ENCODE data around the gene PODXL2. TPM values are rescaled to one million over a fixed set of nuclear protein-coding genes. Genes with fewer than 3 reads are reported as not detected.
A peak's percentile ranks its signal among the peaks of the same experiment; 100 is the strongest.

Gene PODXL2
- total RNA-seq, 4 donors from 2014 or later = 2.1 to 5.5 (median 4.4) TPM

GRCh38 chr3:127622772-127623576 is 6.0 kb upstream of the PODXL2 start:
- no peaks in the 10 kb centered on the region for H3K9me3 ChIP-seq
- no peak overlapping the region for H3K27ac ChIP-seq
- 79 to 97% methylated on average over 5 to 7 of the region's 8 CpGs for WGBS, 2 donors
- intact Hi-C loops (cut with DNase I) = no loop called here
- TF ChIP-seq POLR2A (IDR thresholded peaks at IDR 0.05) = no peak
- H3K27me3 ChIP-seq = peaks cover 0 to 3% (median 0%) of the 10 kb centered on the region in 4 donors
- peaks cover 0 to 41% (median 0%) of the 10 kb centered on the region in 3 donors for H3K36me3 ChIP-seq
- no peaks in the 10 kb centered on the region for H3K4me1 ChIP-seq
- no peak overlapping the region for H3K4me3 ChIP-seq
- no peak for DNase-seq

- intact Hi-C loops (cut with DNase I) = no loop called here
- TF ChIP-seq CTCF (IDR thresholded peaks at IDR 0.05) = no peak
- no peak for TF ChIP-seq POLR2A (IDR thresholded peaks at IDR 0.05)
These were observed 4.9 kb upstream of the PODXL2 start for GRCh38 chr3:127624063-127624462.

GRCh38 chr3:127625821-127626220 is 3.2 kb upstream of the PODXL2 start:
- TF ChIP-seq POLR2A (IDR thresholded peaks at IDR 0.05) = no peak
- no peak for TF ChIP-seq CTCF (IDR thresholded peaks at IDR 0.05)
- H3K4me3 ChIP-seq = no peak overlapping the region
- no peak overlapping the region for H3K27ac ChIP-seq
- peaks cover 11 to 14% (median 13%) of the 10 kb centered on the region in 3 donors for H3K4me1 ChIP-seq
- DNase-seq = no peak
- peaks cover 0 to 13% (median 0%) of the 10 kb centered on the region in 3 donors for H3K36me3 ChIP-seq
- 38 to 46% methylated on average over 2 of the region's 2 CpGs for WGBS, 2 donors
- intact Hi-C loops (cut with DNase I) = no loop called here
- peaks cover 0 to 29% (median 0%) of the 10 kb centered on the region in 4 donors for H3K27me3 ChIP-seq
- H3K9me3 ChIP-seq = no peaks in the 10 kb centered on the region

More at GRCh38 chr3:127624063-127624462, 4.9 kb upstream of the PODXL2 start:
- peaks cover 0 to 12% (median 0%) of the 10 kb centered on the region in 4 donors for H3K27me3 ChIP-seq
- WGBS, 2 donors = 77 to 84% methylated on average over 5 of the region's 5 CpGs
- no peaks in the 10 kb centered on the region for H3K9me3 ChIP-seq
- no peak overlapping the region for H3K4me3 ChIP-seq
- H3K27ac ChIP-seq = no peak overlapping the region
- no peaks in the 10 kb centered on the region for H3K4me1 ChIP-seq
- no peak for DNase-seq
- peaks cover 0 to 30% (median 0%) of the 10 kb centered on the region in 3 donors for H3K36me3 ChIP-seq

GRCh38 chr3:127628426-127628787 is 578 bp upstream of the PODXL2 start:
- Histone ChIP-seq H3K27ac (no peak overlapping the region), H3K36me3 (no peaks in the 10 kb centered on the region), H3K9me3 (no peaks in the 10 kb centered on the region), H3K27me3 (peaks cover 0 to 48% (median 0%) of the 10 kb centered on the region in 4 donors), H3K4me3 (peak overlapping the region in 1 of 4 donors; percentile 73), H3K4me1 (peaks cover 11 to 14% (median 13%) of the 10 kb centered on the region in 3 donors)
- TF ChIP-seq POLR2A (IDR thresholded peaks at IDR 0.05) = no peak
- no peak for TF ChIP-seq CTCF (IDR thresholded peaks at IDR 0.05)
- no peak for DNase-seq
- 54 to 77% methylated on average over 4 of the region's 4 CpGs for WGBS, 2 donors
- intact Hi-C loops (cut with DNase I) = no loop called here

GRCh38 chr3:127629467-127630403 is 750 bp downstream of the PODXL2 start:
- 11 to 27% methylated on average over 15 to 40 of the region's 65 CpGs for WGBS, 2 donors
- no peak overlapping the region for H3K27ac ChIP-seq
- DNase-seq = no peak

More at GRCh38 chr3:127629467-127630403, 750 bp downstream of the PODXL2 start:
- Histone ChIP-seq H3K4me1 (peaks cover 11 to 14% (median 13%) of the 10 kb centered on the region in 3 donors), H3K9me3 (no peaks in the 10 kb centered on the region), H3K4me3 (peak overlapping the region; percentile 34 to 73 (median 48)), H3K27me3 (peaks cover 0 to 48% (median 0%) of the 10 kb centered on the region in 4 donors), H3K36me3 (no peaks in the 10 kb centered on the region)
- intact Hi-C loops (cut with DNase I) = no loop called here
- TF ChIP-seq CTCF (IDR thresholded peaks at IDR 0.05) = no peak
- no peak for TF ChIP-seq POLR2A (IDR thresholded peaks at IDR 0.05)
